PFSK-1 (cell line): Measurements from ENCODE around the gene WDR74.

Source experiments
- POLR2AphosphoS5 ChIP-seq: IDR thresholded peaks from 2 replicates; pipeline ENCODE4 v1.6.1; 2012; ENCODE audit warnings: low read depth, mild to moderate bottlenecking, control low read depth, low read length, moderate library complexity
- REST ChIP-seq, 2 experiments: IDR thresholded peaks; 2 replicates each; pipeline versions ENCODE4 v1.6.1 to v1.8.0; 2011 to 2012; ENCODE audit warnings: low read depth in 2 of 2, low read length in 2 of 2, control low read depth in 1 of 2, inconsistent platforms in 1 of 2, mild to moderate bottlenecking in 1 of 2, moderate library complexity in 1 of 2; ENCODE audit not compliant: insufficient read depth in 1 of 2

- TF ChIP-seq POLR2AphosphoS5 (no peak), REST (IDR thresholded peaks at IDR 0.05; ENCODE audit: insufficient read depth in 1 of 2, low read depth in 2 of 2, low read length in 2 of 2) (no peak)
These were observed 21.6 kb upstream of the WDR74 start for GRCh38 chr11:62860835-62861563.
